Osteocyte (in vitro differentiated cells): Measurements from ENCODE around the gene TMEM164. TPM values are rescaled to one million over a fixed set of nuclear protein-coding genes. Genes with fewer than 3 reads are reported as not detected.
A peak's percentile ranks its signal among the peaks of the same experiment; 100 is the strongest.

Source experiments
- DNase-seq: peaks from one replicate; pipeline ENCODE4 v3.0.0; 2021; ENCODE audit warnings: mixed read lengths; ENCODE audit not compliant: unreplicated experiment; ENCODE audit errors: extremely low spot score
- H3K27ac Mint-ChIP-seq: one replicate; pipeline ENCODE4 v1.8.0; 2021; ENCODE audit warnings: mild to moderate bottlenecking, mixed read lengths; ENCODE audit not compliant: unreplicated experiment
- H3K27me3 Mint-ChIP-seq: one replicate; pipeline ENCODE4 v1.8.0; 2021; ENCODE audit warnings: mixed read lengths; ENCODE audit not compliant: unreplicated experiment
- H3K36me3 Mint-ChIP-seq: one replicate; pipeline ENCODE4 v1.8.0; 2021; ENCODE audit warnings: mixed read lengths; ENCODE audit not compliant: unreplicated experiment
- H3K4me1 Mint-ChIP-seq: one replicate; pipeline ENCODE4 v1.8.0; 2021; ENCODE audit warnings: mixed read lengths; ENCODE audit not compliant: unreplicated experiment
- H3K4me3 Mint-ChIP-seq: one replicate; pipeline ENCODE4 v1.8.0; 2021; ENCODE audit warnings: mild to moderate bottlenecking, moderate library complexity, mixed read lengths; ENCODE audit not compliant: unreplicated experiment
- H3K9me3 Mint-ChIP-seq: one replicate; pipeline ENCODE4 v1.8.0; 2021; ENCODE audit warnings: mixed read lengths; ENCODE audit not compliant: unreplicated experiment
- total RNA-seq: library from RNA; stranded (reverse); gene quantifications from 2 replicates; pipeline ENCODE4 v1.2.1, GENCODE V29; 2021
- TF ChIP-seq, protein P1 (sequence below): fragments of 200-600 bp; sonication (generic); IDR thresholded peaks from 2 replicates; pipeline ENCODE4 v1.5.0; 2021; ENCODE audit warnings: antibody characterized with exemption, mild to moderate bottlenecking, moderate library complexity

Gene TMEM164
- total RNA-seq, 1 donor from 2014 or later, result 12.9 TPM

DNA sequence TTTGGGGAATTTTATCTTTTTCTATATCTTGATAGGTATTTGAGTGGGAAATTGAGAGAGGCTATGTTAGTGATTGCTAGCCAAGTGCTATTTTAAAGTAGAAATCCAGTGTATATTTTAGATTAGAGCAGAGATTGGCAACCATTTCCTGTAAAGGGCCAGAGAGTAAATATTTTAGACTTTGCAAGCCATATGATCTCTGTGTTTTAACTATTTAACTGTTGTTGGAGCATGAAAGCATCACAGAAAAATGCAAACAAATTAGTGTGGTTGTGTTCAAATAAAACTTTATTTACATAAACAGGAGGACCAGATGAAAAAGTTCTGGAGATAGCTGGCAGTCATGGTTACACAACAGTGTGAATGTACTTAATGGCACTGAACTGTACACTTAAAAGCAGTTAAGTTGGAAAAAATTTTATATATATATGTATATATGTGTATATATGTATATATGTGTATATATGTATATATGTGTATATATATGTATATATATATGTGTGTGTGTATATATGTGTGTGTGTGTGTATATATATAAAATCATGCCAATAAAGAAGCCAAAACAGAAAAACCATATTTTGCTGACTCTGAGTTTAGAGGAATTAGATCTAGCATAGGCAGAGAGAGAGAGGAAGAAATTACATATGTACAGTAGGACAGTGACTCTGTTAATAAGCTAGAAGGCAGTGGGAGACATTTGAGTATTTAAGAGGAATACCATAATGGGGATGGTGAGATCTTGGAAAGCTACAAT, 83.4 kb downstream of the TMEM164 start:
- peak overlapping the region; percentile 76 for H3K27ac Mint-ChIP-seq
- no peaks in the 10 kb centered on the region for H3K9me3 Mint-ChIP-seq
- no peak for DNase-seq
- no peaks in the 10 kb centered on the region for H3K36me3 Mint-ChIP-seq
- TF ChIP-seq, protein P1, sequence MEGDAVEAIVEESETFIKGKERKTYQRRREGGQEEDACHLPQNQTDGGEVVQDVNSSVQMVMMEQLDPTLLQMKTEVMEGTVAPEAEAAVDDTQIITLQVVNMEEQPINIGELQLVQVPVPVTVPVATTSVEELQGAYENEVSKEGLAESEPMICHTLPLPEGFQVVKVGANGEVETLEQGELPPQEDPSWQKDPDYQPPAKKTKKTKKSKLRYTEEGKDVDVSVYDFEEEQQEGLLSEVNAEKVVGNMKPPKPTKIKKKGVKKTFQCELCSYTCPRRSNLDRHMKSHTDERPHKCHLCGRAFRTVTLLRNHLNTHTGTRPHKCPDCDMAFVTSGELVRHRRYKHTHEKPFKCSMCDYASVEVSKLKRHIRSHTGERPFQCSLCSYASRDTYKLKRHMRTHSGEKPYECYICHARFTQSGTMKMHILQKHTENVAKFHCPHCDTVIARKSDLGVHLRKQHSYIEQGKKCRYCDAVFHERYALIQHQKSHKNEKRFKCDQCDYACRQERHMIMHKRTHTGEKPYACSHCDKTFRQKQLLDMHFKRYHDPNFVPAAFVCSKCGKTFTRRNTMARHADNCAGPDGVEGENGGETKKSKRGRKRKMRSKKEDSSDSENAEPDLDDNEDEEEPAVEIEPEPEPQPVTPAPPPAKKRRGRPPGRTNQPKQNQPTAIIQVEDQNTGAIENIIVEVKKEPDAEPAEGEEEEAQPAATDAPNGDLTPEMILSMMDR, result no peak
- H3K4me3 Mint-ChIP-seq, result no peak overlapping the region
- H3K27me3 Mint-ChIP-seq, result no peaks in the 10 kb centered on the region
- H3K4me1 Mint-ChIP-seq, result peaks cover 24% of the 10 kb centered on the region

DNA sequence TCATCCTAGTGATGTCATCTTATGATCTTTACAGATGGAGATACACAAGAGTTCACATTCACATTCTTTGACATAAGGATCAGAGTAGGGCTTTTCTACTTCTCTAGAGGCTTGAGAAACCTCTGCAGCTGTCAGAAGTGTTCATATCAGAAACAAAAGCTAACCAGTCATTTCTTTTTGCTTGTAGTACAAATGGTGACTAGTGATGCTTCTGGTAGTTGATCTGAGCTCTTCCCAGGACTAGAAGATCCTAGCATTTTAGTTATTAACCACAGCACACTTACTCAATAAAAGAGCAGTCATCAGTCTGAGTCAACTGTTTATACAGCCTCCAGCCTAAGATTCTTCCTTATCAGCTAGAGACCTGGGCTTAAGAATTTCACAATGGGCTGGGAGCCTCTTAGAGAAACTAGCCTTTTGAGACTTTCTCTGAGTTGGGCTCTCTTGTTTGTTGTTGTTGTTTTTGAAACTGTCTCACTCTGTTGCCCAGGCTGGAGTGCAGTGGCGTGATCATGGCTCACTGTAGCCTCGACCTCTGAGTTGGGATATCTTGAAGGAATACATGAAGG, 84.1 kb downstream of the TMEM164 start:
- DNase-seq, result no peak
- Mint-ChIP-seq H3K27ac (peak overlapping the region; percentile 76), H3K4me1 (peaks cover 24% of the 10 kb centered on the region), H3K9me3 (peaks cover 4% of the 10 kb centered on the region), H3K36me3 (no peaks in the 10 kb centered on the region), H3K27me3 (no peaks in the 10 kb centered on the region), H3K4me3 (no peak overlapping the region)
- TF ChIP-seq, protein P1, result no peak

DNA sequence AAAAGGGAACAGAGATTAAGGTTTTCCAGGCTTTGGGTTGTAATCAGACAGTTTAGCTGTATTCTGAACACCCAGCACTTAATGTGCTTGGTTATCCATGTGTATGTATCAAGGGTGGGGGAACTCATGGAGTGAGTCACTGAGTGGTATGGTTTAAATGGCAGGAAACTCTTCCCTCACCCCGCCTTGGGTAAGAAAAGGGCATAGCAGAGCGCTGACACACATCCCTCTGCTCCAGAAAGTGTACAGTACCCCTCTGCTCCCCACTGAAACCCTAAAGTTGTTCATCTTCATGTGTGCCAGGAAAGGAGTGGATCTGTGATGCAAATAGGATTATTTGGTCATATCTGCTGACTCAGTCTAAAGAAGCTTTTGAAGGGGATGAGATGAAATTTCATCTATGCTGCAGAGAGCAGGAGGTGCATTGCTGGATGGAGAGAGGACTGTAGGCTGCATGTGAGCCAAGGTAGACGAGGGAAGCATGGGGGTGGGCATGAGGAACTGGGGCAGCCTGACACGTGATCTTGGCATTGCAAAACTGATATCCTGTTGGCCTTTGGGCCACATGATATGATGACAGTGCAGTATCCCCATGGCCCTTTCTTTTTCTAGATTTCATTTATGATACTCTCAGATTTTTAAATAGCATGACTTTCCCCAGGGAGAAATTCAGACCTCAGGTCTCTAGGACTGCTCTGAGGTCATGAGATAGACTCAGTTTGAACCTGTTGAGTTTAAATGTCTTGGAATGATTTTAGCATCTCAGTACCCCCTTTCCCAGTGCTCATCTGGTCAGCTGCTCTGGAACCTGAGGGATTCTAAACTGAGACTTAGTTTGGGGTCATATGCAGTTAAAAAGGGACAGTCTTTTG, 84.8 kb downstream of the TMEM164 start:
- H3K4me1 Mint-ChIP-seq, result peaks cover 24% of the 10 kb centered on the region
- H3K27me3 Mint-ChIP-seq, result no peaks in the 10 kb centered on the region
- TF ChIP-seq, protein P1, result no peak
- peaks cover 4% of the 10 kb centered on the region for H3K9me3 Mint-ChIP-seq
- no peak for DNase-seq
- H3K36me3 Mint-ChIP-seq, result peaks cover 2% of the 10 kb centered on the region
- H3K4me3 Mint-ChIP-seq, result no peak overlapping the region
- H3K27ac Mint-ChIP-seq, result peak overlapping the region; percentile 76

DNA sequence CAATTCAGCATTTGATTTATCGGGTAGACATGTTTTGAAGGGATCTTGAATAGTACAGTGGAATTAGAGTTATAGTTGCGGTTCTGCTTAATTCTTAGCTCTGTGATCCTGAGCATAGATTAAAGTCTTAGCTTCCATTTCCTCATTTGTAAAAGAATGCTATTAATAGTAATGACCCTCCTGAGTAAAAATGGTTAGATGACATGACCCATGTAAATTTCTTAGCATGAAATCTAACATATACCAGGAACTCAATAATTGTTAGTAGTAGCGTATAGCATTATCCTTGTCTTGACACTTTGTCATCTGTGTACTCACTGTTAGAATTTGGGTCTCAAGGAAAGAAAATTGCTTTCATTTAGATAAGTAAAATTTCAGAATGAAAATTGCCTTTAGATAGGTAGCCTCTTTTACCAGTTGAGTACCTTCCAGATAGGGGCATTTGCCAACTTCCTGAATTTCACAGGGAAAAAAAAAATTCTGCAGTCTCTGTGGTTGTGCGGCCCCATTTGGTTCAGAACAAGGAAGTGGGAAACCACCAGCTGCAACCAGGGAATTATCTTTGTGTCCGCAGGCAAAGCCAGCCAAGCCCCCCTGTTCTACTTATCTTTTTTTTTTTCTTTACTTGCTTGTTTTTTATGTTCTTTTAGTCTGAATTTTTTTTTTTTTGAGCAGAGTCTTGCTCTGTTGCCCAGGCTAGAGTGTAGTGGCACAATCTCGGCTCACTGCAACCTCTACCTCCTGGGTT, 86.9 kb downstream of the TMEM164 start:
- Mint-ChIP-seq H3K9me3 (peaks cover 18% of the 10 kb centered on the region), H3K36me3 (peaks cover 10% of the 10 kb centered on the region), H3K27ac (no peak overlapping the region), H3K4me3 (no peak overlapping the region), H3K27me3 (no peaks in the 10 kb centered on the region), H3K4me1 (peaks cover 24% of the 10 kb centered on the region)
- DNase-seq, result no peak
- TF ChIP-seq, protein P1, result no peak
